Mesodermal cell (in vitro differentiated cells): ENCODE results near the gene RAB6B.
"Not testable (repeated sequence)": the region's sequence is repeated elsewhere in the genome, so short reads cannot be mapped to it uniquely, and the experiment has no call there.

Experiments used
- H3K27ac ChIP-seq: 2 replicates; pipeline ENCODE4 v1.7.0; 2013; ENCODE audit warnings: mild to moderate bottlenecking, low read depth, low read length, moderate library complexity; ENCODE audit not compliant: severe bottlenecking
- H3K36me3 ChIP-seq: 2 replicates; pipeline ENCODE4 v1.7.1; 2013; ENCODE audit warnings: mild to moderate bottlenecking, low read length, moderate library complexity; ENCODE audit not compliant: control insufficient read depth, insufficient read depth
- H3K4me1 ChIP-seq: one replicate; pipeline ENCODE4 v1.7.1; 2013; ENCODE audit warnings: mild to moderate bottlenecking, low read length; ENCODE audit not compliant: insufficient read depth, control insufficient read depth, poor library complexity, severe bottlenecking
- H3K4me3 ChIP-seq: 2 replicates; pipeline ENCODE4 v1.7.0; 2013; ENCODE audit warnings: low read length, control low read depth, mild to moderate bottlenecking; ENCODE audit not compliant: insufficient read depth, poor library complexity, severe bottlenecking; ENCODE audit errors: extremely low read depth
- H3K9me3 ChIP-seq: 2 replicates; pipeline ENCODE4 v1.7.1; 2013; ENCODE audit warnings: mild to moderate bottlenecking, low read length, moderate library complexity; ENCODE audit not compliant: control insufficient read depth
- WGBS, 2 experiments: methylation state at CpG; one replicate each; pipeline ENCODE4 v1.1.5; 2013; ENCODE audit warnings: missing lambda C conversion rate in 2 of 2; ENCODE audit not compliant: insufficient coverage in 2 of 2; 5-methylcytosine and 5-hydroxymethylcytosine counted together

The RAB6B gene

DNA sequence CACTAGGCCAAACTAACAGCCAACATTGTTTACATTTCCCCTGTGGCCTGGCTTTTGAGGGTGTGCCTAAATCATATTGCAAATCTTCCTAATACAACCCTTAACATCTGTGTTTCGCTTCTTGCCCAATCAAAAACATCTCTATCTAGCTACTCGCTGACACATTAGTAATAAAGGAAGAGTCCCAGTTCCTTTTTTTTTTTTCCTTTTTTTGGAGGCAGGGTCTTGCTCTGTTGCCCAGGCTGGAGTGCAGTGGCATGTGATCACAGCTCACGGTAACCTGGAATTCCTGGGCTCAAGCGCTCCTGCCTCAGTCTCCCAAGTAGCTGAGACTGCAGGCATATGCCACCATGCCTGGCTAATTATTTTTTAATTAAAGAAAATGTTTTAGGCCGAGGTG lies 92.2 kb downstream of the RAB6B start:
- Histone ChIP-seq H3K4me3 (no peak overlapping the region), H3K4me1 (no peaks in the 10 kb centered on the region), H3K9me3 (no peaks in the 10 kb centered on the region), H3K36me3 (peaks cover 15% of the 10 kb centered on the region), H3K27ac (no peak overlapping the region)
- 75 to 94% methylated on average over 3 to 4 of the region's 5 CpGs for WGBS, 2 experiments

DNA sequence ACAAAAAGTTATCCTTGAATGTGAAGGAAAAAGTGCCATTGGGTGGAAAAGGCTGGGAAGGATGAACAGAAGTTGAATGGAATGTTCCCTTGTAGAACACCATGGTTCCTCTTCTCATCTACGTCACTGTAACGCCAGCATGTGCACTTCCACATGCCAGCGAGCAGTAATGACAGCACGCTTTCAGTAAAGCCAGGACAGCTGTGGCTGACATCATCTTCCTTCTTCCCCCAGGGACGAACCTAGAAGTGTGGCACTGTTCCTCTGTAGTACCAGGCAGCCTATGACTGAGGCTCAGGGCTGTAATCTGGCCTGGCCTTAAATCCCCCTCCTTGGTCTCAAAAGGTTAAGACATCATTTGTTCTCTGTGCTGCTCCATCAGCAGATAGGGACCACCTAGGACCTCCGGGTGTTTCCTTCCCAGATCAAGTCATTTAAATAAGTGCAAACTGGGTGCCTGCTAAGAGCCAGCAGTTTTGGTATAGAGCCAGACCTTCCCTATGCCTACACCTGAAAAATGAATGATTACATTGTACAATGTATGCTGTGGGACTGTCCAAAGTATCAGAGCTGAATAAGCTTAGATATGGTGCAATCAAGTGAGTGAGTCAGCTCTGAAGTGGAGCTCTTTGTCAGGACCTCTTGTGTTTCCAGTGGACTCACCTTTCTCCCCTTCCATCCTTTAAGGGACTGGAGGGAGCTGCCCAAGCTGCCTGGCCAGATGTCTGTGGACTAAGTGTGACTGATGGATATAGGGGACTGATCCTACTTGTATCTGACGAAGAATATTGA lies 95.7 kb downstream of the RAB6B start:
- WGBS, 2 experiments = 79 to 87% methylated on average over 5 to 6 of the region's 7 CpGs

DNA sequence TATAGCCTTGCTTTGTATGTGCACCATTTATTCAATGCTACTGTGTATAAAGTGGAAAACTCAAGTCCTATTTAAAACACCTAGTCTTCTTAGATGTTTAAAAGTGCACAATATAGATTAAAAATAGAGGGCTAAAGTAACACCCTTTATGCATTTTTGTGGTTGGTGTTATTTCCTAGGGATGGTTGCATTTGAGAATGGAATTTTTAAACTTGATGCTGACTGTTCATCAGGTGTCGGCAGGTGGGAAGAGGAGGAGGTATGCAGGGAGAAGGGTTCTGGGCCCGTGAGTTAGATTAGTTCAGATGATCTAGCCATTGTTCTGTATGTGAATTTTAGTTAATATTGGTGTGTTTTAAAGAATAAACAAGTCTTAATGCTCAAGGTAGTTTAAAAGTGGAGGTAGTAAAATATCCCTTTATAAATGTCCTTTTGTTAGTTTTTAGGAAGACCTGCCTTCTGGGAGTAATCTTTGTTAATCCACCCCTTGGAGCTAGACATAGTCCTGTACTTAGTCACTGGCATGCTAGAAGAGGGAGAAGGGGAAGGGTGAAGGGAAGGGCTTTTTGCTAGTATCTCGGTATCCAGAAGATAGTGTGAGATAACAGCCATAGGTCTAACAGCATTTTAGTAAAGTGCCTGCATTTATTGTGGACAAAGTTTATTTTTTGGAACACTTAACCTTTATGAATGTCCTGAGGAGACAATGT lies 98.1 kb downstream of the RAB6B start:
- Histone ChIP-seq H3K4me3 (no peak overlapping the region), H3K27ac (no peak overlapping the region), H3K4me1 (no peaks in the 10 kb centered on the region), H3K36me3 (no peaks in the 10 kb centered on the region), H3K9me3 (peaks cover 17% of the 10 kb centered on the region)
- 91 to 95% methylated on average over 3 of the region's 3 CpGs for WGBS, 2 experiments

More for the DNA sequence above, 95.7 kb downstream of the RAB6B start:
- peaks cover 4% of the 10 kb centered on the region for H3K9me3 ChIP-seq
- H3K4me3 ChIP-seq = no peak overlapping the region
- no peak overlapping the region for H3K27ac ChIP-seq
- no peaks in the 10 kb centered on the region for H3K4me1 ChIP-seq
- H3K36me3 ChIP-seq = no peaks in the 10 kb centered on the region

DNA sequence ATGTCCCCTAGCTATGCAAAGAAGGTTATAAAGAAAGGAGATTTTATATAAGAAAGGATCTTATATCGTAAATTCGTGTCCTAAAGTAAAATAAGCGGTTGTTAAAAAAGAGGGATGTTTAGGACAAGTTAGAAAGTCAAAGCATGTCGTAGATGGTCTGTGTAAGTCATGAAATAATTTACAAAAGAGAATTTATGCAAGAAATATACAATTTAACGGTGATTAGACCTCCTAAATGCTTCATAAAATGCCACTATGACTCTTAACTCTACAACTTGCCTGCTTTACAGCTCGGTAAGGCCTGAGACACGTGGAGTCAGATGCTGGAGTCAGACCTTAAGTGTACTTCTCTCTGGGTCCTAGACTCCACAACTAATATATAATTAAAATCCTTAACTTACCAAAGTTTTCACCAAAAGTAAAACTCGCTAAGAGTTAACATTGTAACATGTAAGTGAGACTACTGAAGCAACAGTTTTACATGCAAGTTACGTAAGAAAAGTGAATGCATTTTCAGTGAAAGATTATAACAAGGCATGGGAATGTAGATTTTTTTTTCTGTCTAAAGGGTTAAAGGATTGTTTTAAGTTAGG lies 103.4 kb downstream of the RAB6B start:
- H3K36me3 ChIP-seq = no peaks in the 10 kb centered on the region
- no peak overlapping the region for H3K27ac ChIP-seq
- 44 to 52% methylated on average over 6 of the region's 9 CpGs for WGBS, 2 experiments
- H3K9me3 ChIP-seq = peaks cover 39% of the 10 kb centered on the region
- no peaks in the 10 kb centered on the region for H3K4me1 ChIP-seq
- no peak overlapping the region for H3K4me3 ChIP-seq

DNA sequence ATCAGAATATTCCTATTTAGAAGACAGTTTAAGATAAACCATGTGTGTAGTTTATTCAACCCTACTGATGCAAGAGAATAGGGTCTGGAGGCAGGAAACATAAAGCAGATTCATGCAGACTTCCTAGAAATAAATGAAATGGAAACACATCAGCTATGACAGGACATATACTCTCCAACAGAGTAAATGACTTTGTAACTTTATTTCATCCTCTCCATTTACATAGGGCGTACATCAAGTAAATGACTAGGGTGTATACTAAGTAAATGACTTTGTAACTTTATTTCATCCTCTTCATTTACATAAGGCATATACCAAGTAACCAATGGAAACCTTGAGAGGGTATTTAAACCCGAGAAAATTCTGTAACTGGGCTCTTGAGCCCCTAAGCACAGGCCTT lies 107.7 kb downstream of the RAB6B start:
- Histone ChIP-seq H3K4me1 (no peaks in the 10 kb centered on the region), H3K4me3 (no peak overlapping the region), H3K27ac (no peak overlapping the region), H3K36me3 (no peaks in the 10 kb centered on the region), H3K9me3 (peaks cover 26% of the 10 kb centered on the region)
- 57% methylated on average over 1 of the region's 2 CpGs; no CpG with 5 or more reads in 1 of the 2 experiments for WGBS, 2 experiments

DNA sequence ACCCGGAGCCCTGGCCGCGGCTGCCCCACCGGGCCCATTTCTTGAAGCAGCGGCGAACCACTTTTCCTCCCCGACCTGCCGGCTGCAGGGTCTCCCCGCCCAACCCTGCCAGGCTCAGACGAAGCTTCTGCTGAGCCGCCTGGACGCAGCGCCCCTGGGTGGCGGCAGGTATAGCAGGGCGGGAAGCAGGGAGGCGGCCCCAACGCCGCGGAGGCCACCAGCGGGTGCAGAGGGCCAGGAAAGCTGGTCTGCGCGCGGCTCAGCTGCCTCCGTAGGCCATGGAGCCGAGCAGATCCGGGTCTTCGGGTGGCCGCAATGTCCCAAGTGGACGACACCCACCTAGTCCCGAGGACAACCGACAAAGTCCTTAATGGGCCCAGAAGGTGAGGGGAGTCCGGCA lies 111.9 kb downstream of the RAB6B start:
- H3K36me3 ChIP-seq = no peaks in the 10 kb centered on the region
- no peak overlapping the region for H3K27ac ChIP-seq
- H3K4me1 ChIP-seq = no peaks in the 10 kb centered on the region
- no peak overlapping the region for H3K4me3 ChIP-seq
- WGBS, 2 experiments = 93 to 94% methylated on average over 27 to 32 of the region's 32 CpGs
- peaks cover under 1% of the 10 kb centered on the region for H3K9me3 ChIP-seq

DNA sequence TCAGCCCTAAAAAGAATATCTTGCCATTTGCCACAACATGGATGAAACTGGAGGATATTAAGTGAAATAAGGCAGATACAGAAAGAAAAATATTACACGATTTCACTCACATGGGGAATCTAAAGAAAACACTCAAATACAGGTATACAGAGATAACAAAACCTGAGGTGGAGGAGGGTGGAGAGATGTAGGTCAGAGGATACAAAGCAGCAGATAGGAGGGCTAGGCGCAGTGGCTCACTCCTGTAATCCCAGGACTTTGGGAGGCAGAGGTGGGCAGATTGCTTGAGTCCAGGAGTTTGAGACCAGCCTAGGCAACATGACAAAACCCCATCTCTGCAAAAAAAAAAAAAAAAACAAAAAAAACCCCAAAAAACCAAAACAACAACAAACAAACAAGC lies 113.2 kb downstream of the RAB6B start:
- H3K9me3 ChIP-seq = no peaks in the 10 kb centered on the region
- H3K27ac ChIP-seq = no peak overlapping the region
- 100% methylated on average over 1 of the region's 2 CpGs; no CpG with 5 or more reads in 1 of the 2 experiments for WGBS, 2 experiments
- H3K4me1 ChIP-seq = no peaks in the 10 kb centered on the region
- H3K36me3 ChIP-seq = no peaks in the 10 kb centered on the region
- H3K4me3 ChIP-seq = no peak overlapping the region

DNA sequence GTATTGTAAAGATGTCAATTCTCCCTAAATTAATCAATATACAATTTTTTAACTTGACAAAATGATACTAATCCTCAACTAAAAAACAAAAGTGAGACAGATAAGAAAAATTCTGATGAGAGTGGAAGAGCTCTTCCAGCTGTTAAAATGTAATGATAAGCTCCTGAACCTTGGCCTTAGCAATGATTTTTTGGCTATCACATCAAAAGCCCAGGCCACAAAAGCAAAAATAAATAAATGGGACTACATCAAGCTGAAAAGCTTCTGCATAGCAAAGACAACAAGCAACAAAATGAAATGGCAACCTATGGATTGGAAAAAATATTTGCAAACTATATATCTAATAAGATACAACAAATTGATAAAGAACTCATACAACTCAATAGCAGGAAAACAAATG lies 114.1 kb downstream of the RAB6B start:
- no peaks in the 10 kb centered on the region for H3K36me3 ChIP-seq
- H3K27ac ChIP-seq = no peak overlapping the region
- H3K4me3 ChIP-seq = no peak overlapping the region
- no peaks in the 10 kb centered on the region for H3K4me1 ChIP-seq
- no peaks in the 10 kb centered on the region for H3K9me3 ChIP-seq

DNA sequence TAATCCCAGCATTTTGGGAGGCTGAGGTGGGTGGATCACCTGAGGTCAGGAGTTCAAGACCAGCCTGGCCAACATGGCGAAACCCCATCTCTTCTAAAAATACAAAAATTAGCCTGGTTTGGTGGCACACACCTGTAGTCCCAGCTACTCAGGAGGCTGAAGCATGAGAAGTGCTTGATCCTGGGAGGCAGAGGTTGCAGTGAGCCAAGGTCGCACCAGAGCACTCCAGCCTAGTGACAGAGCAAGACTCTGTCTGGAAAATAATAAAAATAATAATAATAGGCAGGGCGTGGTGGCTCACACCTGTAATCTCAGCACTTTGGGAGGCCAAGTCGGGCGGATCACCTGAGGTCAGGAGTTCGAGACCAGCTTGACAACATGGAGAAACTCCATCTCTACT lies 114.9 kb downstream of the RAB6B start:
- not testable (repeated sequence) for H3K4me3 ChIP-seq, H3K4me1 ChIP-seq, H3K27ac ChIP-seq, H3K9me3 ChIP-seq, H3K36me3 ChIP-seq
- WGBS, 2 experiments = 50 to 74% methylated on average over 3 of the region's 6 CpGs

DNA sequence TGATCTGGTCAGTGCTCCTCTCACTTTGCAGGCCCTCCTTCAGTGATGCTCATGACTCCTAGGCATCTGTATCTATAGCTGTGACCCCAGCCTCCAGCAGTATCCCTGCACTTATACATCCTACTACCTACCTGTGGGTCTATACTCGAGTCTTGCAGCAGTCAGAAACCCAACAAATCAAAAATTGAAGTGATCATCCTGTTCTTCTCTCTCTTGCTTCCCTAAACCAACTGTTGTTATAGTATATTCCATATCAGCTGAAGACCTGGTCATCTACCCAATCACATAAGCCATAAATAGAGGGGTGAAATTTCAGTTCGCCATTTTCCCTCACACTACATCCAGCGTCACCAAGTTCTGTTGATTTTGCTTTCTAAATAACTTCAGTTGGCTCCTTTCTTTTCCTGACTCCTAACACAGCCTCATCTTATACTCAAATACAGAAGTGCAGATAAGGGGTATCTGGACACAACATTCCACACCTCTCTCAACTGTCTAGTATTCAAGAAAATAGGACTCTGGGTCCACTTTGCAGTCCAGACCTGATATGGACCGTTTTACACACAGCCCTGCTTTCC lies 116.0 kb downstream of the RAB6B start:
- Histone ChIP-seq H3K27ac (no peak overlapping the region), H3K9me3 (no peaks in the 10 kb centered on the region), H3K4me3 (no peak overlapping the region), H3K36me3 (no peaks in the 10 kb centered on the region), H3K4me1 (no peaks in the 10 kb centered on the region)
- 56 to 58% methylated on average over 3 of the region's 4 CpGs for WGBS, 2 experiments
